Measurements from ENCODE around the gene PTH. TPM values are rescaled to one million over a fixed set of nuclear protein-coding genes. Genes with fewer than 3 reads are reported as not detected.

The PTH gene
- total and polyA plus RNA-seq, 11 donors, result not detected

- Histone ChIP-seq H3K36me3 (no peaks in the 10 kb centered on the region), H3K27me3 (no peaks in the 10 kb centered on the region), H3K4me1 (no peaks in the 10 kb centered on the region), H3K27ac (no peak overlapping the region), H3K9me3 (no peaks in the 10 kb centered on the region), H3K4me3 (no peak overlapping the region)
- WGBS, 4 donors, result 67 to 78% (median 71%) methylated on average over 2 of the region's 2 CpGs
- ATAC-seq (no peak), DNase-seq (no peak)
- intact Hi-C loops (cut with DNase I), result no loop called here
- TF ChIP-seq, protein P1, sequence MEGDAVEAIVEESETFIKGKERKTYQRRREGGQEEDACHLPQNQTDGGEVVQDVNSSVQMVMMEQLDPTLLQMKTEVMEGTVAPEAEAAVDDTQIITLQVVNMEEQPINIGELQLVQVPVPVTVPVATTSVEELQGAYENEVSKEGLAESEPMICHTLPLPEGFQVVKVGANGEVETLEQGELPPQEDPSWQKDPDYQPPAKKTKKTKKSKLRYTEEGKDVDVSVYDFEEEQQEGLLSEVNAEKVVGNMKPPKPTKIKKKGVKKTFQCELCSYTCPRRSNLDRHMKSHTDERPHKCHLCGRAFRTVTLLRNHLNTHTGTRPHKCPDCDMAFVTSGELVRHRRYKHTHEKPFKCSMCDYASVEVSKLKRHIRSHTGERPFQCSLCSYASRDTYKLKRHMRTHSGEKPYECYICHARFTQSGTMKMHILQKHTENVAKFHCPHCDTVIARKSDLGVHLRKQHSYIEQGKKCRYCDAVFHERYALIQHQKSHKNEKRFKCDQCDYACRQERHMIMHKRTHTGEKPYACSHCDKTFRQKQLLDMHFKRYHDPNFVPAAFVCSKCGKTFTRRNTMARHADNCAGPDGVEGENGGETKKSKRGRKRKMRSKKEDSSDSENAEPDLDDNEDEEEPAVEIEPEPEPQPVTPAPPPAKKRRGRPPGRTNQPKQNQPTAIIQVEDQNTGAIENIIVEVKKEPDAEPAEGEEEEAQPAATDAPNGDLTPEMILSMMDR (IDR thresholded peaks at IDR 0.05), result no peak
- TF ChIP-seq POLR2A (IDR thresholded peaks at IDR 0.05), result no peak
Measured at GRCh38 chr11:13525257-13525656, 29.5 kb upstream of the PTH start.

- H3K9me3 ChIP-seq, result no peaks in the 10 kb centered on the region
- no peak for ATAC-seq
- 79 to 92% (median 84%) methylated on average over 1 of the region's 1 CpG for WGBS, 4 donors
- H3K36me3 ChIP-seq, result no peaks in the 10 kb centered on the region
- H3K4me3 ChIP-seq, result no peak overlapping the region
- intact Hi-C loops (cut with DNase I), result no loop called here
- H3K27me3 ChIP-seq, result peaks cover 0 to 6% (median 0%) of the 10 kb centered on the region in 9 donors
- no peak overlapping the region for H3K27ac ChIP-seq
- no peaks in the 10 kb centered on the region for H3K4me1 ChIP-seq
- no peak for DNase-seq
- TF ChIP-seq, protein P1 (IDR thresholded peaks at IDR 0.05), result no peak
- TF ChIP-seq POLR2A (IDR thresholded peaks at IDR 0.05), result no peak
Measured at GRCh38 chr11:13503393-13503792, 7.6 kb upstream of the PTH start.

- Histone ChIP-seq H3K36me3 (no peaks in the 10 kb centered on the region), H3K9me3 (no peaks in the 10 kb centered on the region), H3K4me3 (no peak overlapping the region), H3K27me3 (peaks cover 0 to 6% (median 0%) of the 10 kb centered on the region in 9 donors), H3K4me1 (no peaks in the 10 kb centered on the region), H3K27ac (no peak overlapping the region)
- TF ChIP-seq, protein P1 (IDR thresholded peaks at IDR 0.05), result no peak
- no peak for TF ChIP-seq POLR2A (IDR thresholded peaks at IDR 0.05)
- ATAC-seq (no peak), DNase-seq (no peak)
- 75 to 81% (median 76%) methylated on average over 1 of the region's 1 CpG for WGBS, 4 donors
- intact Hi-C loops (cut with DNase I), result no loop called here
Measured at GRCh38 chr11:13502492-13502891, 6.7 kb upstream of the PTH start.

- no peaks in the 10 kb centered on the region for H3K4me1 ChIP-seq
- WGBS, 4 donors, result 47 to 52% (median 49%) methylated on average over 3 of the region's 3 CpGs
- no peak overlapping the region for H3K27ac ChIP-seq
- H3K27me3 ChIP-seq, result peaks cover 0 to 11% (median 0%) of the 10 kb centered on the region in 9 donors
- H3K4me3 ChIP-seq, result no peak overlapping the region
- TF ChIP-seq, protein P1 (IDR thresholded peaks at IDR 0.05), result no peak
- no peak for TF ChIP-seq POLR2A (IDR thresholded peaks at IDR 0.05)
- ATAC-seq (no peak), DNase-seq (no peak)
- no peaks in the 10 kb centered on the region for H3K9me3 ChIP-seq
- H3K36me3 ChIP-seq, result no peaks in the 10 kb centered on the region
- intact Hi-C loops (cut with DNase I), result no loop called here
Measured at GRCh38 chr11:13494051-13494450, 1.7 kb downstream of the PTH start.
